ENCODE measurements around the gene PEAK3. TPM values are rescaled to one million over a fixed set of nuclear protein-coding genes. Genes with fewer than 3 reads are reported as not detected.

The PEAK3 gene
- under 1 TPM in 2 of 4 donors, not detected in 2; 0.26 to 0.40 TPM for total RNA-seq

- Histone ChIP-seq H3K4me1 (peaks cover 0 to 13% of the 10 kb centered on the region in 2 donors), H3K9me3 (no peaks in the 10 kb centered on the region), H3K27me3 (no peaks in the 10 kb centered on the region), H3K27ac (no peak within 1 kb of the TSS), H3K36me3 (no peaks in the 10 kb centered on the region), H3K4me3 (peak within 1 kb of the TSS in 1 of 2 donors; percentile 23)
- DNase-seq = peak; percentile 49 to 51
- TF ChIP-seq CTCF (IDR thresholded peaks at IDR 0.05) = no peak
- TF ChIP-seq POLR2A (IDR thresholded peaks at IDR 0.05) = no peak
- intact Hi-C loops (cut with DNase I; ENCODE audit: low total_unique reads) = no loop called here
These were observed at the start of gene PEAK3 for GRCh38 chr19:2282062-2282861. PEAK3 (minus strand) TSS chr19:2282175; CDS start chr19:2280931, 1,244 bp downstream.

- H3K9me3 ChIP-seq = no peaks in the 10 kb centered on the region
- no peaks in the 10 kb centered on the region for H3K36me3 ChIP-seq
- no peak for DNase-seq
- intact Hi-C loops (cut with DNase I; ENCODE audit: low total_unique reads) = no loop called here
- no peaks in the 10 kb centered on the region for H3K27me3 ChIP-seq
- H3K4me1 ChIP-seq = peaks cover 0 to 24% of the 10 kb centered on the region in 2 donors
- no peak overlapping the region for H3K4me3 ChIP-seq
- TF ChIP-seq CTCF (IDR thresholded peaks at IDR 0.05) = no peak
- no peak for TF ChIP-seq POLR2A (IDR thresholded peaks at IDR 0.05)
- H3K27ac ChIP-seq = no peak overlapping the region
These were observed 48.8 kb upstream of the PEAK3 start for GRCh38 chr19:2330632-2331284.

GRCh38 chr19:2330255-2330631 is 48.3 kb upstream of the PEAK3 start:
- TF ChIP-seq POLR2A (IDR thresholded peaks at IDR 0.05) (no peak), CTCF (IDR thresholded peaks at IDR 0.05) (no peak)
- H3K4me1 ChIP-seq = peaks cover 0 to 24% of the 10 kb centered on the region in 2 donors

GRCh38 chr19:2329501-2329916 is 47.5 kb upstream of the PEAK3 start:
- no peak overlapping the region for H3K27ac ChIP-seq
- intact Hi-C loops (cut with DNase I; ENCODE audit: low total_unique reads) = no loop called here
- DNase-seq = no peak
- H3K4me3 ChIP-seq = peak overlapping the region; percentile 75 to 78
- H3K36me3 ChIP-seq = no peaks in the 10 kb centered on the region
- no peaks in the 10 kb centered on the region for H3K27me3 ChIP-seq
- H3K9me3 ChIP-seq = no peaks in the 10 kb centered on the region
- peaks cover 0 to 24% of the 10 kb centered on the region in 2 donors for H3K4me1 ChIP-seq
- TF ChIP-seq POLR2A (IDR thresholded peaks at IDR 0.05) = no peak
- no peak for TF ChIP-seq CTCF (IDR thresholded peaks at IDR 0.05)

More at GRCh38 chr19:2330255-2330631, 48.3 kb upstream of the PEAK3 start:
- intact Hi-C loops (cut with DNase I; ENCODE audit: low total_unique reads) = no loop called here
- H3K4me3 ChIP-seq = no peak overlapping the region
- no peaks in the 10 kb centered on the region for H3K9me3 ChIP-seq
- no peaks in the 10 kb centered on the region for H3K36me3 ChIP-seq
- no peak for DNase-seq
- no peaks in the 10 kb centered on the region for H3K27me3 ChIP-seq
- no peak overlapping the region for H3K27ac ChIP-seq

GRCh38 chr19:2329149-2329478 is 47.1 kb upstream of the PEAK3 start:
- H3K4me1 ChIP-seq = peaks cover 0 to 24% of the 10 kb centered on the region in 2 donors
- TF ChIP-seq CTCF (IDR thresholded peaks at IDR 0.05) = no peak
- TF ChIP-seq POLR2A (IDR thresholded peaks at IDR 0.05) = no peak
- H3K27me3 ChIP-seq = no peaks in the 10 kb centered on the region
- intact Hi-C loops (cut with DNase I; ENCODE audit: low total_unique reads) = no loop called here
- peak overlapping the region; percentile 62 to 75 for H3K27ac ChIP-seq
- no peak for DNase-seq
- H3K9me3 ChIP-seq = no peaks in the 10 kb centered on the region
- no peaks in the 10 kb centered on the region for H3K36me3 ChIP-seq
- H3K4me3 ChIP-seq = peak overlapping the region; percentile 75 to 78

Measured in uterus (tissue), 4 donors.